GM18873 (cell line): Measurements from ENCODE around the gene C19orf44.

Experiments
- ATAC-seq: cut with Tn5 transposase; IDR thresholded peaks from one replicate; pipeline ENCODE4 v1.9.1; 2021; ENCODE audit warnings: mild to moderate bottlenecking, moderate library complexity, moderate number of reproducible peaks; ENCODE audit not compliant: unreplicated experiment, low FRiP score

Gene C19orf44

GRCh38 chr19:16514383-16515019 lies 18.3 kb downstream of the C19orf44 start:
- ATAC-seq, result no peak

DNA sequence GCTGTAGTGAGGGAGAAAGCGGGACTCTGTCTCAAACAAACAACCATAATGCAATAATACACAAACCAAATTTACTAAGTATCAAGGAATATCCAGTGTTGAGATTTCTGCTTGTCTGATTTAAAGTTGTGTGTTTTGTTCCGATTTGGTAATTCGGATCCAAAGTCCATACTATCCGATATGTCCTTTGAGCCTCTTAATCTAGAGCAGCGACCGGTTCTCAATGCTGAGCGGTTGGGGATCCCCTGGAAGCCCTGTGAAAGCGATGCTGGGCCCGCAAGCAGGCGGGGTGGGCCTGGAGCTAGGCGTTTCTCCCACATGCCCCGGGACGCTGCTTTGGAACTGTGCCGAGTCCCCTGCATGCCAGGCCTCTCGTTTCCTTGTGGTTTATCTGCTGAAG lies 20.2 kb downstream of the C19orf44 start:
- ATAC-seq, result no peak

GRCh38 chr19:16516923-16517610 lies 20.9 kb downstream of the C19orf44 start:
- ATAC-seq, result no peak

GRCh38 chr19:16518061-16518460 lies 21.9 kb downstream of the C19orf44 start:
- ATAC-seq, result no peak

GRCh38 chr19:16518483-16519229 lies 22.5 kb downstream of the C19orf44 start:
- ATAC-seq, result no peak

DNA sequence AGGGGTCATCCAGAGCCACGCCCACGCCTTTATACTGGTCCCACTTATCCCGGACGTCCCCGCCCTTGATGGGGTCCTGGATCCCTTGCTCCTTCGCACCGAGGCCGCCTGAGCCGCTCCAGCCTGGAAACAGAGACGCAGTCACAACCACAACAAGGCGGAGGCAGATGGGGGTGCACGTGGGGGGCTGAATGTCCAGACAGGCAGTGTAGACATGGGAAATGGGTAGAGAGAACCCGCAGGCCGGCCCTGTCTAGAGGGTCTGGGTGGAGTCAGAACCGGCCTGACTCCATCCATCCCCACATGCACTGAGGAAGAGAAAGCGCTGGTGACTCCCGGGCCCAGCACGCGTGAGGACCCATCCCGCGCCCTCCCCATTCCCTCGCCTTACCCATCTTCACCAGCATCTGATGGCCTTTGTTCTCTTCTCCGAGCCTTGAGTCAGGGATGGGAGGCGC lies 23.1 kb downstream of the C19orf44 start:
- no peak for ATAC-seq

- ATAC-seq, result no peak
Observed at GRCh38 chr19:16520074-16520973, 24.1 kb downstream of the C19orf44 start.

DNA sequence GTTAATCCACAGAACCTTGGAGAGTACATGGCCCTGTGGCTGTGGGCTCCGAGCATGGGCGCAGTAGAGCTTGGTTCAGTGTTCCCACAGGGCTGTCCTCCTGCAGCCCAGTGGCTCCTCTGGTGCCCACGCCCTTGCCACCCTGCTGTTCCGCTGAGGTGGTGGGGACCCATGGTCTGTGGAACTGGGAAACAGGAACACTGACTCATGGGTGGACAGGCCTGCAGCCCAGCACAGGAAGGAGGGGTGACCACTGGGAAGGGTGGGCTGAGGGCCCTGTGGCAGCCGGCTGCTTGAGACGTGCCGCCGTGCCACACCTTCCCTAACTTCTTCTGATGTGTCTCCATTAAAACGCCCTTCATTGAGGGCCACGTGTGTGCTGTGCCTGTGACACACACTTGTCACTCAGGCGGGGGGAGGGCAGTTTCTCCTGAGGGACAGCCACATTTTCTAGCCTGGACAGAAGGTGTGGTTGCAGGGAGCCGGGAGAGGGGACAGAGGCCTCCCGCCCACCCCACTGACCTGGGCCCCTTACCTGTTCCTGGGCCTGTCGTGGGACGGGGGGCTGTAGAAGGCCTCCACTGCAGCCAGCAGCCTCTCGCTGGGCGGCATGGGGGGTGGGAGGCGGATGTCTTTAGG lies 24.9 kb downstream of the C19orf44 start:
- no peak for ATAC-seq

- no peak for ATAC-seq
Observed at GRCh38 chr19:16521715-16522289, 25.6 kb downstream of the C19orf44 start.

GRCh38 chr19:16522559-16523377 lies 26.6 kb downstream of the C19orf44 start:
- no peak for ATAC-seq

GRCh38 chr19:16524991-16525734 lies 29.0 kb downstream of the C19orf44 start:
- ATAC-seq, result no peak

- no peak for ATAC-seq
Observed at GRCh38 chr19:16525751-16526481, 29.7 kb downstream of the C19orf44 start.

DNA sequence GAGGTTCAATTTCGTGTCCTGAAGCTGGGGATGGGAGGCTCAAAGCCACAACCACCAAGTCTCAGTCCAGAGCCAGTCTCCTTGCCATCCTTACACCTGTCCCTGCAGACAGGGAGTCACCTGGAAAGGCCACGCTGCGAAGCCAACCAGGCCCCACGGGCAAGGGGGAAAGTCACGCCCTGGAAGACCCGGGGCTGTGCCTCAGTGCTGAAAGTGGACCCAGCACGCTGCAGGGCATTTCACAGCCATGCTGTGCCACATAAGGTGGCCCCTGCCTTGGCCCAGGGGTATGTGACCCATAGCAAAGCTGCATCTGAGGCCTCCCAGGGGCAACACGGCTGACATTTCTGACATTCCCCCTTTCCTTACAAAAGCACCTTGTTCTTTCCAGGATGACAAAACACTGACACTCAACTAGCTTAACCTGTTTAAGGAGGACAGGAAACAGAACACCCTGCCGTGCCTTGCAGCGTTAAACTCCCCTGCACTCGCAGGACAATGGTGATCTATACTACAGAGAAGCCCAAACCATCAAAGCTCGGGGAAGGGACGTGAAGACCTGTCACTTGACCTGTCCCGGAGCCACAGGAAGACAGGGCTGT lies 31.2 kb downstream of the C19orf44 start:
- no peak for ATAC-seq

DNA sequence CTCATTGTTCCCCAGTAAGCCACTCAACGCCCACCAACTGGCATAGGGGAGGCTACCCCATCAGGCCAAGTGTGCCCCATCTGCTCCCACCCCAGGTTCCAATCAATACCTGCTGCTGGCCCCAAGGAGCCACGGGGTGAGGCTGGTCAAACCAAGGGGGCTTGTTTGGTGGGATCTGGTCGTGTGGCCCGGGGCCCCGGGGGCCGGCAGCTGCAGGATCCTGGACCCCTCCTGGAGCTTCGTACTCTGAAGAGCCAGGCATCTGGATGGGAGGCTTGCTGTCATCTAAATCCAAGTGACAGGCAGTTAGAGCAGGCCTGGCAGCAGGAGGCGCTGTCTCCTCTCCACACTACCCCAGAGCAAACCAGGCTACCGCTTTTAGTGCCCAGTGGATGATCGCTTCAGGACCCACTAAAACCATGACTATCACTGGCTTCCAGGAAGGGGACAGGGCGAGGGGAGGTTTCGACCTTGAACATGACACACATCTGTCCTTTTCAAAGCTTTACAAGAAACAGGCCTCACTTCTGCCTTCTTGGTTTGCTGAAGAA lies 31.9 kb downstream of the C19orf44 start:
- ATAC-seq, result no peak

- no peak for ATAC-seq
Observed at GRCh38 chr19:16529466-16530144, 33.4 kb downstream of the C19orf44 start.
